ENCODE results near the gene PAX6. TPM values are rescaled to one million over a fixed set of nuclear protein-coding genes. Genes with fewer than 3 reads are reported as not detected.
A peak's percentile ranks its signal among the peaks of the same experiment; 100 is the strongest.

The PAX6 gene
- polyA plus RNA-seq, 4 donors = 0.88 to 3.8 (median 1.1) TPM

- Histone ChIP-seq H3K27ac (ENCODE audit: low read depth in 1 of 3, low read length in 2 of 3) (no peak overlapping the region), H3K4me1 (ENCODE audit: control insufficient read depth in 3 of 3, insufficient read depth in 2 of 3, low read depth in 1 of 3, low read length in 2 of 3) (no peaks in the 10 kb centered on the region), H3K9me3 (ENCODE audit: control insufficient read depth in 2 of 2, insufficient read depth in 1 of 2, low read depth in 1 of 2, low read length in 1 of 2) (no peaks in the 10 kb centered on the region), H3K27me3 (ENCODE audit: control insufficient read depth in 3 of 3, insufficient read depth in 3 of 3, low read length in 3 of 3) (peaks cover 5 to 94% (median 52%) of the 10 kb centered on the region in 3 donors), H3K36me3 (ENCODE audit: control insufficient read depth in 3 of 3, insufficient read depth in 2 of 3, low read depth in 1 of 3, low read length in 3 of 3) (no peaks in the 10 kb centered on the region), H3K4me3 (ENCODE audit: low read depth in 1 of 3, low read length in 3 of 3) (no peak overlapping the region)
- 8 to 20% (median 13%) methylated on average over 52 of the region's 52 CpGs for WGBS, 3 donors
- no peak for FAIRE-seq
- peak in 1 of 2 donors; percentile 8 for DNase-seq
Observed at GRCh38 chr11:31824879-31825837, 14.0 kb upstream of the PAX6 start.

GRCh38 chr11:31824332-31824878, 13.3 kb upstream of the PAX6 start:
- no peaks in the 10 kb centered on the region for H3K36me3 ChIP-seq (ENCODE audit: control insufficient read depth in 3 of 3, insufficient read depth in 2 of 3, low read depth in 1 of 3, low read length in 3 of 3)
- H3K27me3 ChIP-seq (ENCODE audit: control insufficient read depth in 3 of 3, insufficient read depth in 3 of 3, low read length in 3 of 3) = peaks cover 5 to 94% (median 57%) of the 10 kb centered on the region in 3 donors
- H3K9me3 ChIP-seq (ENCODE audit: control insufficient read depth in 2 of 2, insufficient read depth in 1 of 2, low read depth in 1 of 2, low read length in 1 of 2) = no peaks in the 10 kb centered on the region
- FAIRE-seq = no peak
- peak in 1 of 2 donors; percentile 3 for DNase-seq
- no peak overlapping the region for H3K27ac ChIP-seq (ENCODE audit: low read depth in 1 of 3, low read length in 2 of 3)
- no peak overlapping the region for H3K4me3 ChIP-seq (ENCODE audit: low read depth in 1 of 3, low read length in 3 of 3)
- WGBS, 3 donors = 8 to 9% (median 9%) methylated on average over 18 of the region's 18 CpGs
- H3K4me1 ChIP-seq (ENCODE audit: control insufficient read depth in 3 of 3, insufficient read depth in 2 of 3, low read depth in 1 of 3, low read length in 2 of 3) = no peaks in the 10 kb centered on the region

- Histone ChIP-seq H3K9me3 (ENCODE audit: control insufficient read depth in 2 of 2, insufficient read depth in 1 of 2, low read depth in 1 of 2, low read length in 1 of 2) (no peaks in the 10 kb centered on the region), H3K36me3 (ENCODE audit: control insufficient read depth in 3 of 3, insufficient read depth in 2 of 3, low read depth in 1 of 3, low read length in 3 of 3) (no peaks in the 10 kb centered on the region), H3K4me1 (ENCODE audit: control insufficient read depth in 3 of 3, insufficient read depth in 2 of 3, low read depth in 1 of 3, low read length in 2 of 3) (no peaks in the 10 kb centered on the region), H3K27ac (ENCODE audit: low read depth in 1 of 3, low read length in 2 of 3) (no peak overlapping the region), H3K27me3 (ENCODE audit: control insufficient read depth in 3 of 3, insufficient read depth in 3 of 3, low read length in 3 of 3) (peaks cover 5 to 96% (median 58%) of the 10 kb centered on the region in 3 donors), H3K4me3 (ENCODE audit: low read depth in 1 of 3, low read length in 3 of 3) (no peak overlapping the region)
- no peak for DNase-seq
- FAIRE-seq = no peak
- WGBS, 3 donors = 8 to 22% (median 16%) methylated on average over 23 to 24 of the region's 24 CpGs
Observed at GRCh38 chr11:31823644-31824331, 12.7 kb upstream of the PAX6 start.

- WGBS, 3 donors = 26 to 38% (median 29%) methylated on average over 14 of the region's 14 CpGs
- FAIRE-seq (no peak), DNase-seq (peak in 1 of 2 donors; percentile 3)
- H3K27me3 ChIP-seq (ENCODE audit: control insufficient read depth in 3 of 3, insufficient read depth in 3 of 3, low read length in 3 of 3) = peaks cover 5 to 98% (median 64%) of the 10 kb centered on the region in 3 donors
- H3K4me1 ChIP-seq (ENCODE audit: control insufficient read depth in 3 of 3, insufficient read depth in 2 of 3, low read depth in 1 of 3, low read length in 2 of 3) = peaks cover 0 to under 1% (median under 1%) of the 10 kb centered on the region in 3 donors
- H3K4me3 ChIP-seq (ENCODE audit: low read depth in 1 of 3, low read length in 3 of 3) = no peak overlapping the region
- H3K9me3 ChIP-seq (ENCODE audit: control insufficient read depth in 2 of 2, insufficient read depth in 1 of 2, low read depth in 1 of 2, low read length in 1 of 2) = peaks cover 0 to 5% of the 10 kb centered on the region in 2 donors
- no peak overlapping the region for H3K27ac ChIP-seq (ENCODE audit: low read depth in 1 of 3, low read length in 2 of 3)
- no peaks in the 10 kb centered on the region for H3K36me3 ChIP-seq (ENCODE audit: control insufficient read depth in 3 of 3, insufficient read depth in 2 of 3, low read depth in 1 of 3, low read length in 3 of 3)
Observed at GRCh38 chr11:31822927-31823643, 12.0 kb upstream of the PAX6 start.

GRCh38 chr11:31822175-31822926, 11.2 kb upstream of the PAX6 start:
- FAIRE-seq (no peak), DNase-seq (no peak)
- H3K36me3 ChIP-seq (ENCODE audit: control insufficient read depth in 3 of 3, insufficient read depth in 2 of 3, low read depth in 1 of 3, low read length in 3 of 3) = no peaks in the 10 kb centered on the region
- peaks cover 5 to 98% (median 69%) of the 10 kb centered on the region in 3 donors for H3K27me3 ChIP-seq (ENCODE audit: control insufficient read depth in 3 of 3, insufficient read depth in 3 of 3, low read length in 3 of 3)
- peaks cover 0 to 7% of the 10 kb centered on the region in 2 donors for H3K9me3 ChIP-seq (ENCODE audit: control insufficient read depth in 2 of 2, insufficient read depth in 1 of 2, low read depth in 1 of 2, low read length in 1 of 2)
- 25 to 31% (median 27%) methylated on average over 17 of the region's 17 CpGs for WGBS, 3 donors
- peaks cover 0 to 7% (median 5%) of the 10 kb centered on the region in 3 donors for H3K4me1 ChIP-seq (ENCODE audit: control insufficient read depth in 3 of 3, insufficient read depth in 2 of 3, low read depth in 1 of 3, low read length in 2 of 3)
- H3K4me3 ChIP-seq (ENCODE audit: low read depth in 1 of 3, low read length in 3 of 3) = no peak overlapping the region
- no peak overlapping the region for H3K27ac ChIP-seq (ENCODE audit: low read depth in 1 of 3, low read length in 2 of 3)

GRCh38 chr11:31821766-31822165, 10.6 kb upstream of the PAX6 start:
- peaks cover 0 to 7% of the 10 kb centered on the region in 2 donors for H3K9me3 ChIP-seq (ENCODE audit: control insufficient read depth in 2 of 2, insufficient read depth in 1 of 2, low read depth in 1 of 2, low read length in 1 of 2)
- H3K27me3 ChIP-seq (ENCODE audit: control insufficient read depth in 3 of 3, insufficient read depth in 3 of 3, low read length in 3 of 3) = peaks cover 3 to 98% (median 68%) of the 10 kb centered on the region in 3 donors
- H3K27ac ChIP-seq (ENCODE audit: low read depth in 1 of 3, low read length in 2 of 3) = no peak overlapping the region
- H3K36me3 ChIP-seq (ENCODE audit: control insufficient read depth in 3 of 3, insufficient read depth in 2 of 3, low read depth in 1 of 3, low read length in 3 of 3) = no peaks in the 10 kb centered on the region
- no peak overlapping the region for H3K4me3 ChIP-seq (ENCODE audit: low read depth in 1 of 3, low read length in 3 of 3)
- FAIRE-seq (no peak), DNase-seq (no peak)
- H3K4me1 ChIP-seq (ENCODE audit: control insufficient read depth in 3 of 3, insufficient read depth in 2 of 3, low read depth in 1 of 3, low read length in 2 of 3) = peaks cover 0 to 9% (median 8%) of the 10 kb centered on the region in 3 donors
- 16 to 19% (median 19%) methylated on average over 8 of the region's 8 CpGs for WGBS, 3 donors

GRCh38 chr11:31821235-31821764, 10.2 kb upstream of the PAX6 start:
- Histone ChIP-seq H3K27me3 (ENCODE audit: control insufficient read depth in 3 of 3, insufficient read depth in 3 of 3, low read length in 3 of 3) (peaks cover 0 to 98% (median 69%) of the 10 kb centered on the region in 3 donors), H3K27ac (ENCODE audit: low read depth in 1 of 3, low read length in 2 of 3) (no peak overlapping the region), H3K36me3 (ENCODE audit: control insufficient read depth in 3 of 3, insufficient read depth in 2 of 3, low read depth in 1 of 3, low read length in 3 of 3) (no peaks in the 10 kb centered on the region), H3K4me3 (ENCODE audit: low read depth in 1 of 3, low read length in 3 of 3) (no peak overlapping the region), H3K4me1 (ENCODE audit: control insufficient read depth in 3 of 3, insufficient read depth in 2 of 3, low read depth in 1 of 3, low read length in 2 of 3) (peaks cover 0 to 9% (median 9%) of the 10 kb centered on the region in 3 donors), H3K9me3 (ENCODE audit: control insufficient read depth in 2 of 2, insufficient read depth in 1 of 2, low read depth in 1 of 2, low read length in 1 of 2) (peaks cover 0 to 7% of the 10 kb centered on the region in 2 donors)
- 6 to 11% (median 9%) methylated on average over 5 of the region's 5 CpGs for WGBS, 3 donors
- DNase-seq (no peak), FAIRE-seq (no peak)
